GM21825 (cell line): ENCODE data around the gene HBE1.
"Not testable (repeated sequence)": the region's sequence is repeated elsewhere in the genome, so short reads cannot be mapped to it uniquely, and the experiment has no call there.

Experiments
- ATAC-seq: cut with Tn5 transposase; IDR thresholded peaks from one replicate; pipeline ENCODE4 v1.9.1; 2021; ENCODE audit warnings: mild to moderate bottlenecking, moderate library complexity; ENCODE audit not compliant: unreplicated experiment

The HBE1 gene

DNA sequence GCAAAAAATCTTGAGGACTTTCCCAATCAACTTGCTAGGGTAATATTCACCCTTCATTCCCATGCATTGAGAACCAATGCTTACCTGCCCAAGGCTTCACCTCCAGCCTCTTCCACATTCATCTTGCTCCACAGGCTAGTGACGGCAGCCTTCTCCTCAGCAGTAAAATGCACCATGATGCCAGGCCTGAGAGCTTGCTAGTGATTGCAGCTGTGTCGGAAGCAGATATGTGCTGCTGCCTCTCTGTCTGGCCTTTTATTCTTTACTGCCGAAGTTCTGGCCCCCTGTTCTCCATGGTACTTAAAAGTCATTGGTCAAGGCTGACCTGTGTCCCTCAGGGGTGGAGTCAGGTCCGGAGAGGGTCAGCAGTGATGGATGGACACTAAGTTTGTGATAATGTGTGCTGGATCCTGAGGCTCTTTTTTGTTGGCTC is at the start of gene HBE1:
HBE1 (minus strand) TSS at position 231 of the 433 bp plus-strand sequence; CDS start at position 176, 55 bp downstream.
- no peak for ATAC-seq

DNA sequence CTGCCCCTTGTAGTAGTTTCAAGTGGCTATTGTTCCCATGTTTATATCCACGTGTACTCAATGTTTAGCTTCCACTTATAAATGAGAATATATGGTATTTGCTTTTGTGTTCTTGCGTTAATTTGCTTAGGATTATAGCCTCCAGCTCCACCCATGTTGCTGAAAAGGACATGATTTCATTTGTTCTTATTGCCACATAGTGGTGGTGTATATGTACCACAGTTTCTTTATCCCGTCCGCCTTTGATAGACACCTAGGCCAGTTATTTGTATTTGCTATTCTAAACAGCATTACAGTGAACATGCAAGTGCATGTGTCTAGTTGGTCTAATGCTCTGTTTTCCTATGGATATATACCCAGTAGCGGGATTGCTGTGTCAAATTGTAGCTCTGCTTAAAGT is 47.5 kb upstream of the HBE1 start:
- ATAC-seq = no peak

GRCh38 chr11:5313326-5314023 is 43.7 kb upstream of the HBE1 start:
- ATAC-seq = not testable (repeated sequence)

DNA sequence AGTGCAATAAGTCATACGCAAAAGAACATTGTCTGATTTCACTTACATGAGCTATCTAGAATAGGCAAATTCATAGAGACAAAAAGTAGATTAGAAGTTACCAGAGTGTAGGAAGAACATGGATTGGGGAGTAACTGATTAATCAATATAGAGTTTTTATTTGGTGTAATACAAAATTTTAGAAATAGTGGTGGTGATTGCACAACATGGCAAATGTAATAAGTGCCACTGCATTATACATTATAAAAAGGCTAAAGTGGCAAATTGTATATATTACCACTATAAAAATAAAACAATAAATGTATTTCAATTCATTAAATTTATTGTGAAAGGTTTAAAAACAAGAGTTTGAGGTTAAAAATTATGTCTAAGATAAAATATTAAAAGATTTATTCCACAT is 40.7 kb upstream of the HBE1 start:
- no peak for ATAC-seq

DNA sequence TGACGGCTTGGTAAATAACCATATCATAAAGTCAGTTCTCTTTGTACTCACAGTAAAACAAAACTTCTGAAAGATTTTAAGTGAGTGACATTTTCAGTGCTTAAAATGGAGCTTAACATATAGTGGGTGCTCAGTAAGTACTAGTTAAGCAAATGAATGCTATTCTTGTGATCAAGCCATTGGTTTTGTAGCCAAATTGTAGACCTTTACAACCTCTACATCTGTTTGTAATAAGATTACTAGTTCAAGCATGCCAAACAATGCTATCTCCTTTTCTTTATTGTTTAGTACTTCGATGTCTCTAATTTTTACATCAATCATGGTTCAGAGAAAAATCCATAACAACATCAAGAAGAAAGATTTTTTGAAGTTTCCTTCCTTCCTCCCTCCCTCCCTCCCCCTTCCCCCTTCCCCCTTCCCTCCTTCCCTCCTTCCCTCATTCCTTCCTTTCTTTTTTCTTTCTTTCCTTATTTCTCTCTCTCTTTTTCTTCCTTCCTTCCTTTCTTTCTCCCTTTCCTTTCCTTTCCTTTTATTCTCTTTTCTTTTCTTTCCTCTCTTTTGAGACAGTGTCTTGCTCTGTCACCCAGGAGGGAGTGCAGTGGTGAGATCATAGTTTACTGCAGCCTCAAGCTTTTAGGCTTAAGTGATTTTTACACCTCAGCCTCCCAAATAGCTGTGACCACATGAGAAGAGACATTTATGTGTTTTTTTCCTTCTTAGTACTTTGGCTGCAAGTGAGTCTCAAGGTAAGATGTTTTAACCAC is 37.7 kb upstream of the HBE1 start:
- no peak for ATAC-seq

DNA sequence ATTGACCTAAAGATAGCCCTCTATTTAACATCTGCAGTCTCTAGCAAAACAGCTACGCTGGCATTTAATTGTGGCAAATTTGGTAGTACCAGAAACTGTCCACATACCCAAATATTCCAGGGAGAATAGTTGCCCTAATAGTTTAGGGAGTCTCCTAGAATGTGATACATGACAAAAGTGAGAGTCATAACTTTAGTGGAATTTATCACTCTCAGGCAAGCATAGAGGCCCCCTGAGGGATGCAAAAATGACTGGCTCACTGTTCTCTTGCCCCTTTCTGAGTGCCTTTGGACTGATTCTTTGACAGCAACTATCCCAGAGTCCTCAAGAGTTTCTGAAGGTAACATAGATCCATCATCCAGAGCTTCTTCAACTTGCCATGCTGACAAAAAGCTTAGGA is 34.3 kb upstream of the HBE1 start:
- no peak for ATAC-seq

GRCh38 chr11:5303626-5304025 is 33.9 kb upstream of the HBE1 start:
- no peak for ATAC-seq

- ATAC-seq = no peak
These were observed 32.1 kb upstream of the HBE1 start, which contains the start of gene OR51B4 for GRCh38 chr11:5301846-5302245. Gene OR51B4 (minus strand): TSS chr11:5301946. CDS start chr11:5301946, 0 bp downstream.

DNA sequence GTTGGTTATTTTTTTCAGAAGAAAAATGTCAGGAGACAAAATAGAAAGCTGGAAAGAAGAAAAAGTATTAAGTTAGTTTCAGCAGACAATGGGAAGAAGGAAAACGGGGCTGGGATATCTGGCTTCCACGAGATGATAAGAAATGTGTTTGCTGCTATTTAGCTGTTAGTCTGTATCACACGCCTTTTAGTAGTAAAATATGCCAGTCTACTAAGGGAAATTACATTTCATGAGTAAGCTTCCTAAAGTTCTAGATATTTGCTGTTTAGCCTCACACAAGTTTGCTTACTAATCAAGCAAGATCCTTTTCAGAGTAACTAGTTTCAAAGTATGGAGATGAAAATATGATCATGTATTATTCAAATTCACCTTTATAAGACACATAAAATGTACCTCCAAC is 30.5 kb upstream of the HBE1 start:
- ATAC-seq = no peak

GRCh38 chr11:5298451-5298850 is 28.7 kb upstream of the HBE1 start:
- ATAC-seq = no peak

GRCh38 chr11:5297721-5298323 is 28.1 kb upstream of the HBE1 start:
- no peak for ATAC-seq

- ATAC-seq = not testable (repeated sequence)
These were observed 24.7 kb upstream of the HBE1 start for GRCh38 chr11:5294342-5294995.

GRCh38 chr11:5293028-5293427 is 23.3 kb upstream of the HBE1 start:
- no peak for ATAC-seq

DNA sequence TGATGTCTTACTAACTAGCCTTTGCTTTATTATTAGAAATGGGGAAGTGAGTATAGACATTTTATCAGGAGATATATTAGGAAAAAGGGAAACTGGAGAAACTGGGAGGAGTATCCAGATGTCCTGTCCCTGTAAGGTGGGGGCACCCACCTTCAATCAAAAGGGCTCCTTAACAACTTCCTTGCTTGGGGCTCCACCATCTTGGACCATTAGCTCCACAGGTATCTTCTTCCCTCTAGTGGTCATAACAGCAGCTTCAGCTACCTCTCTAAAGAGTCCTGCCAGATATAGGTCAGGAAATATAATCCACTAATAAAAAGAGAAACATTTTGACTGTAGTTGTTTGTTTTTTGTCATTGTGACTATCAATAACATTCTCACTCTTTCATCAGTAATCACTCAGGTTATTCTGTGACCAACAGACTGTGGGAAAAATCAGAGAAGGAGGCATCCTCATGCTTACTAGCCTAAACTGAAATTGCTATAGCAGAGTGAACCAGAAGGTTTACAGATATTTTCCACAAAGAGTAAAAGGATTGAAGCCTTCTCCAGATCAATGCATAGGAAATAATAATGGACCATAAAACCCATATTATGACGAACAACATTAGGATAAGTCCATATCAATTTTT is 21.6 kb upstream of the HBE1 start:
- peak; percentile 93 for ATAC-seq

DNA sequence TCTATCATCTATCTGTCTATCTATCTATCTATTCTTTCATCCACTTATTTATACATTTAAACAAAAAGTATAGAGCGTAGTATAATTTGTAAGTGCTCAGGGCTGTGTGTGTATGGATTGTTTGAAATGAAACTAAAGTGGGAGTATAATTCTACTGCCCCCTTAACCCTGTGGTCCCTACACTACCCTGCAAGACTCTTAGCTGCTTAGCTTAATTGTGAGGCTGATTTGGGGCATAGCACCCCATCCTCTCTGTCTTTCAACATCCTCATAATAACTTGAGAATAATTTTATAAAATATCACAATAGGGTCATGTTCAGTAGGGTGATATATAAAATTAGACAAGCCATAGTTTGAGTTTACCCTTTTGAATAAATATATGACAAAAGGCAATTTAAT is 20.4 kb upstream of the HBE1 start:
- ATAC-seq = no peak

GRCh38 chr11:5289696-5290095 is 20.0 kb upstream of the HBE1 start:
- ATAC-seq = no peak

- no peak for ATAC-seq
These were observed 19.3 kb upstream of the HBE1 start for GRCh38 chr11:5288906-5289550.

DNA sequence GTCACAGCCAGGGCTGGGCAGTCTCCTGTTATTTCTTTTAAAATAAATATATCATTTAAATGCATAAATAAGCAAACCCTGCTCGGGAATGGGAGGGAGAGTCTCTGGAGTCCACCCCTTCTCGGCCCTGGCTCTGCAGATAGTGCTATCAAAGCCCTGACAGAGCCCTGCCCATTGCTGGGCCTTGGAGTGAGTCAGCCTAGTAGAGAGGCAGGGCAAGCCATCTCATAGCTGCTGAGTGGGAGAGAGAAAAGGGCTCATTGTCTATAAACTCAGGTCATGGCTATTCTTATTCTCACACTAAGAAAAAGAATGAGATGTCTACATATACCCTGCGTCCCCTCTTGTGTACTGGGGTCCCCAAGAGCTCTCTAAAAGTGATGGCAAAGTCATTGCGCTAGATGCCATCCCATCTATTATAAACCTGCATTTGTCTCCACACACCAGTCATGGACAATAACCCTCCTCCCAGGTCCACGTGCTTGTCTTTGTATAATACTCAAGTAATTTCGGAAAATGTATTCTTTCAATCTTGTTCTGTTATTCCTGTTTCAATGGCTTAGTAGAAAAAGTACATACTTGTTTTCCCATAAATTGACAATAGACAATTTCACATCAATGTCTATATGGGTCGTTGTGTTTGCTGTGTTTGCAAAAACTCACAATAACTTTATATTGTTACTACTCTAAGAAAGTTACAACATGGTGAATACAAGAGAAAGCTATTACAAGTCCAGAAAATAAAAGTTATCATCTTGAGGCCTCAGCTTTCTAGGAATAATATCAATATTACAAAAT is 18.6 kb upstream of the HBE1 start:
- ATAC-seq = no peak

- no peak for ATAC-seq
These were observed 17.2 kb upstream of the HBE1 start for GRCh38 chr11:5286901-5287300.

DNA sequence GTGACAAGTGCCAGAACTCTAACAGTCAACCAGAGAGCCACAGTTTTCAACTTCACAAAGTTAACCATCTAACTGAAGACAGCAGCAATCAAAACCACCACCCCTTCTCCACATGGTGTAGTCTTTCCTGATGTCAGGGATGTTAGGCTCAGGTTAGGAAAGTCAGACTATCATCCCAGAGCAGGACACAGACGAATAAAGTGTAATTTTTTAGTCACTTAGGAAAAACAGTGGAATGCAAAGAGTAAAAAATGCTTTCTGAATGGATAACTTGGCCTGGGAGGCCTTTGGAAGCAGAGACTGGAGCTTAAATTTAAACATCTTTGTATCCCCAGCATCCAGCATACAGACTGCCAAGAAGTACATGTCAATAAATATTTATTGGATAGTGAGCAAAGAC is 16.6 kb upstream of the HBE1 start:
- ATAC-seq = no peak
